K562 (cell line): ENCODE measurements around the gene NPC1L1. TPM values are rescaled to one million over a fixed set of nuclear protein-coding genes. Genes with fewer than 3 reads are reported as not detected.

Experiments used
- ATAC-seq: fragments of 200-7000 bp; cut with Tn5 transposase; 3 replicates; pipeline ENCODE4 v1.9.1; 2020; ENCODE audit warnings: moderate library complexity
- Bru-seq: library from RNA; stranded (reverse); fragments of 400-500 nt; gene quantifications from one replicate; lab custom pipeline; 2021; lab: Mats Ljungman, UMichigan
- BruChase-seq, 2 experiments: library from RNA; stranded (reverse); fragments of 400-500 nt; gene quantifications; one replicate each; lab custom pipeline; 2021; lab: Mats Ljungman, UMichigan
- BruUV-seq: library from RNA; stranded (reverse); fragments of 400-500 nt; replicated peaks from 2 replicates; lab custom pipeline; 2021; lab: Mats Ljungman, UMichigan
- CTCF ChIA-PET: fragments of 300-600 bp; formaldehyde crosslinking; extraction: SDS; loops from one replicate; lab custom pipeline; 2021; ENCODE audit warnings: low intra/inter-chr PET ratio; lab: Yijun Ruan, JAX
- POLR2A ChIA-PET: fragments of 300-600, 350-650 bp; sonication (Branson Sonifier 250); formaldehyde crosslinking; extraction: SDS; loops from one replicate; lab custom pipeline; 2021; ENCODE audit warnings: antibody characterized with exemption, inconsistent platforms; lab: Yijun Ruan, JAX
- DNase-seq, 4 experiments: peaks; one replicate each; pipeline versions ENCODE4 v3.0.0 to v3.0.0-alpha.2; 2011 to 2018; ENCODE audit warnings: low spot score in 3 of 4, mixed read lengths in 3 of 4; ENCODE audit errors: extremely low read depth in 1 of 4
- FAIRE-seq: peaks from 2 replicates; lab custom pipeline; 2011; peaks lifted over from hg19 to GRCh38; lab: Jason Lieb, UNC
- H2AFZ ChIP-seq: 2 replicates; pipeline ENCODE4 v1.6.0; 2011; ENCODE audit warnings: low read depth, low read length, control low read depth, inconsistent platforms
- H3K27ac ChIP-seq: fragments of 200-600 bp; 3 replicates; pipeline ENCODE4 v1.8.0; 2011; ENCODE audit warnings: low read depth, mild to moderate bottlenecking, control low read depth, inconsistent platforms, low read length, moderate library complexity, mixed read lengths; ENCODE audit errors: extremely low read depth
- H3K27me3 ChIP-seq, 2 experiments: fragments of 300-600 bp in 1 of 2; 2 replicates in 1 of 2; 3 replicates in 1 of 2; pipeline versions ENCODE4 v1.6.0 to v1.8.0; 2011; ENCODE audit warnings: inconsistent platforms in 2 of 2, low read length in 2 of 2, mild to moderate bottlenecking in 1 of 2, mixed read lengths in 1 of 2, moderate library complexity in 1 of 2; ENCODE audit not compliant: control insufficient read depth in 2 of 2, insufficient read depth in 2 of 2
- H3K36me3 ChIP-seq: fragments of 300-600 bp; 3 replicates; pipeline ENCODE4 v1.8.0; 2011; ENCODE audit warnings: mild to moderate bottlenecking, low read length, inconsistent platforms; ENCODE audit not compliant: control insufficient read depth, insufficient read depth
- H3K4me1 ChIP-seq, 2 experiments: fragments of 200-600 bp in 1 of 2; replicated peaks in 1 of 2; 2 replicates in 1 of 2; 3 replicates in 1 of 2; pipeline versions ENCODE4 v1.5.1 to v1.8.0; 2011; ENCODE audit warnings: inconsistent platforms in 2 of 2, low read length in 2 of 2, mild to moderate bottlenecking in 1 of 2, mixed read lengths in 1 of 2, moderate library complexity in 1 of 2; ENCODE audit not compliant: control insufficient read depth in 2 of 2, insufficient read depth in 2 of 2
- H3K4me2 ChIP-seq: 2 replicates; pipeline ENCODE4 v1.6.1; 2011; ENCODE audit warnings: low read length, control low read depth, inconsistent platforms, mixed read lengths; ENCODE audit not compliant: insufficient read depth
- H3K4me3 ChIP-seq: fragments of 200-600 bp; sonication (generic), shearing (Covaris generic); 2 replicates; pipeline ENCODE4 v1.5.1; 2016; ENCODE audit warnings: control low read depth, inconsistent platforms
- H3K79me2 ChIP-seq: fragments of 200-600 bp; 3 replicates; pipeline ENCODE4 v1.8.0; 2011; ENCODE audit warnings: low read length, inconsistent platforms; ENCODE audit not compliant: control insufficient read depth, insufficient read depth
- H3K9ac ChIP-seq, 2 experiments: 2 replicates each; pipeline versions ENCODE4 v1.6.0 to v1.6.1; 2011; ENCODE audit warnings: low read depth in 2 of 2, low read length in 2 of 2, control low read depth in 1 of 2, inconsistent platforms in 1 of 2, mild to moderate bottlenecking in 1 of 2, mixed read lengths in 1 of 2; ENCODE audit not compliant: insufficient read depth in 1 of 2
- H3K9me1 ChIP-seq: one replicate; pipeline ENCODE4 v1.6.0; 2011; ENCODE audit warnings: inconsistent platforms, mild to moderate bottlenecking, low read length, moderate library complexity; ENCODE audit not compliant: control insufficient read depth, insufficient read depth
- H3K9me3 ChIP-seq: replicated peaks from 2 replicates; pipeline ENCODE4 v1.5.1; 2011; ENCODE audit warnings: low read depth, low read length, inconsistent platforms; ENCODE audit not compliant: control insufficient read depth, insufficient read depth
- H4K20me1 ChIP-seq: replicated peaks from 2 replicates; pipeline ENCODE4 v1.6.1; 2011; ENCODE audit warnings: low read length, inconsistent platforms, mixed read lengths; ENCODE audit not compliant: control insufficient read depth, insufficient read depth
- EP300 ChIP-seq: IDR thresholded peaks from 2 replicates; pipeline ENCODE4 v1.6.1; 2012; ENCODE audit warnings: low read length, improper control_type of control experiment
- FOSL1 ChIP-seq: fragments of 200-800 bp; sonication (Bioruptor generic); conservative IDR thresholded peaks from 2 replicates; pipeline ENCODE4 v1.6.1; 2016; ENCODE audit warnings: missing genetic modification characterization, missing compliant biosample characterization
- NFRKB ChIP-seq: fragments of 450-650 bp; IDR thresholded peaks from 2 replicates; pipeline ENCODE4 v1.6.1; 2016; ENCODE audit warnings: low read depth
- REST ChIP-seq, 2 experiments: fragments of 450-650 bp; formaldehyde crosslinking in 1 of 2; IDR thresholded peaks; 2 replicates each; pipeline versions ENCODE4 v1.4.0 to v1.6.1; 2014 to 2020; ENCODE audit warnings: mild to moderate bottlenecking in 2 of 2, borderline replicate concordance in 1 of 2, low read depth in 1 of 2
- ZFP36 ChIP-seq: fragments of 150-350 bp; IDR thresholded peaks from 2 replicates; pipeline ENCODE4 v1.6.1; 2018; ENCODE audit warnings: low read length, low read depth; ENCODE audit not compliant: partially characterized antibody
- WGBS: fragments of 100-300 bp; shearing (Covaris generic); methylation state at CpG from one replicate; pipeline ENCODE4 v1.1.6; 2016; ENCODE audit warnings: low coverage, mixed read lengths; ENCODE audit not compliant: insufficient coverage; ENCODE audit errors: missing lambda C conversion rate; 5-methylcytosine and 5-hydroxymethylcytosine counted together
- in situ Hi-C: fragments of 300-500 bp; cut with MboI; formaldehyde crosslinking; loops from 4 replicates; pipeline ENCODE4 v1.15.0; 2018; ENCODE audit warnings: inconsistent platforms, mixed read lengths
- intact Hi-C: fragments of 100-400 bp; cut with micrococcal nuclease; formaldehyde crosslinking; loops from 2 replicates; pipeline ENCODE4 v1.14.2; 2022
- long read RNA-seq, 3 experiments: library from polyadenylated mRNA in 2 of 3; library from RNA in 1 of 3; unstranded in 2 of 3; stranded (forward) in 1 of 3; transcript quantifications; one replicate each; pipeline ENCODE4 v2.0.0, GENCODE V29; 2019 to 2022
- polyA minus RNA-seq, 3 experiments: library from RNA; depleted of rRNA, polyadenylated mRNA; stranded (reverse); fragments of >200 nt; gene quantifications; 2 replicates each; pipeline ENCODE4 v1.2.3, GENCODE V29; 2011
- polyA plus RNA-seq, 8 experiments: library from polyadenylated mRNA; depleted of rRNA in 4 of 8; stranded (reverse) in 5 of 8; unstranded in 3 of 8; fragments of >200 nt; fragmentation: Nextera tagmentation in 2 of 8; fragmentation: Illumina TruSeq in 1 of 8; extraction: Ambion mirVana in 2 of 8; extraction: Trizol in 1 of 8; gene quantifications; 2 replicates each; pipeline versions ENCODE4 v1.2.1 to v1.2.3, GENCODE V29; 2011 to 2014; ENCODE audit warnings: inconsistent platforms in 1 of 8, missing spikeins in 1 of 8
- total RNA-seq, 7 experiments: library from RNA; depleted of rRNA in 6 of 7; stranded (reverse); fragments of >200 nt in 6 of 7; fragmentation: Illumina TruSeq in 2 of 7; extraction: Trizol in 2 of 7; gene quantifications; 2 replicates each; pipeline versions ENCODE4 v1.2.1 to v1.2.3, GENCODE V29; 2011 to 2021; ENCODE audit warnings: low replicate concordance in 1 of 7

NPC1L1 gene
- total RNA-seq (2011; cell fraction: chromatin; rRNA removed; ENCODE audit: low replicate concordance): 0.26 and 0.81 TPM in 2 replicates
- 0.33 and 0.39 TPM in 2 replicates for total RNA-seq (2011; cell fraction: nucleolus; rRNA removed)
- total RNA-seq (2011; cell fraction: nucleoplasm; rRNA removed): 0.15 and 0.37 TPM in 2 replicates
- total RNA-seq (2014; rRNA removed) (0.18 TPM in 1 of 2 replicates, not detected in the other), total RNA-seq (2014; rRNA removed; fragmentation: Illumina TruSeq; extraction: Trizol) (not detected in 2 replicates), total RNA-seq (2015; rRNA removed; fragmentation: Illumina TruSeq; extraction: Trizol) (not detected in 2 replicates), total RNA-seq (2021) (0.02 and 0.07 TPM in 2 replicates), polyA plus RNA-seq (2011; rRNA removed) (0.08 and 0.14 TPM in 2 replicates), polyA plus RNA-seq (2014; fragmentation: Illumina TruSeq; extraction: Trizol) (0.01 and 0.06 TPM in 2 replicates), polyA plus RNA-seq (2014; fragmentation: Nextera tagmentation; extraction: Ambion mirVana) (not detected), polyA plus RNA-seq (2014; rRNA removed) (0.07 TPM in 1 of 2 replicates, not detected in the other), polyA minus RNA-seq (2011; rRNA and poly(A)+ RNA removed) (0.06 and 0.11 TPM in 2 replicates), Bru-seq, nascent RNA (percentile 10 among the genes with signal in this experiment), BruChase-seq, experiment 1, labeled RNA remaining after a 2-hour chase (percentile 20 among the genes with signal in this experiment), BruChase-seq, experiment 2, labeled RNA remaining after a 6-hour chase (percentile 34 among the genes with signal in this experiment)
- 0.10 and 0.18 TPM in 2 replicates for polyA plus RNA-seq (2011; cell fraction: cytosol; rRNA removed)
- polyA plus RNA-seq (2011; cell fraction: nucleus; rRNA removed): 0.74 and 1.1 TPM in 2 replicates
- polyA plus RNA-seq (2012): 0.08 and 0.11 TPM in 2 replicates
- not detected in 2 replicates for polyA minus RNA-seq (2011; cell fraction: cytosol; rRNA and poly(A)+ RNA removed)
- polyA minus RNA-seq (2011; cell fraction: nucleus; rRNA and poly(A)+ RNA removed): 0.13 and 0.44 TPM in 2 replicates
- long read RNA-seq, experiment 1, partial matches to known transcripts: 1 of 1 reads
- long read RNA-seq, experiment 1, other reads (novel, unspliced or antisense): 0 of 1 reads
- long read RNA-seq, experiment 2: 0 reads
- long read RNA-seq, experiment 3: 0 reads

- Histone ChIP-seq H3K4me3 (no peak within 1 kb of the TSS), H3K27ac (no peak within 1 kb of the TSS), H2AFZ (no peak within 1 kb of the TSS), H3K9ac (peak within 1 kb of the TSS in 1 of 2 experiments; percentile 81; a peak in 2 of 4 replicates), H4K20me1 (no peaks in the 10 kb centered on the region), H3K36me3 (no peaks in the 10 kb centered on the region), H3K27me3 (no peaks in the 10 kb centered on the region), H3K4me1 (peaks cover 3 to 37% of the 10 kb centered on the region in 2 experiments; a peak in 4 of 5 replicates), H3K9me1 (no peaks in the 10 kb centered on the region), H3K79me2 (no peaks in the 10 kb centered on the region), H3K4me2 (no peak within 1 kb of the TSS), H3K9me3 (no peaks in the 10 kb centered on the region)
- no TSS peak for BruUV-seq
- intact Hi-C loops (no loop called here), in situ Hi-C loops (no loop called here)
- ATAC-seq (peak; percentile 19; the same call in 2 of the 3 replicates), FAIRE-seq (no peak), DNase-seq (peak in 2 of 4 experiments; percentile 29 to 38)
- CTCF ChIA-PET: no interaction called here
- POLR2A ChIA-PET: interaction anchor here (0.6 kb wide), 1 partner anchor 582 kb away, joined by 3 read pairs; no protein-coding TSS in a partner anchor
- WGBS: 59% methylated on average over 19 of the region's 20 CpGs
- no peak for TF ChIP-seq EP300
- TF ChIP-seq REST (IDR thresholded peaks at IDR 0.05; ENCODE audit: borderline replicate concordance): no peak
- no peak for TF ChIP-seq REST (CRISPR knock-in tag; IDR thresholded peaks at IDR 0.05; ENCODE audit: low read depth)
- TF ChIP-seq FOSL1 (tag): no peak
- TF ChIP-seq NFRKB: no peak
- TF ChIP-seq ZFP36: peak; percentile 4
Observed at GRCh38 chr7:44541028-44541869, at the start of gene NPC1L1. TSS of gene NPC1L1 (minus strand) at chr7:44541330. CDS start at chr7:44541259, 71 bp downstream.
